ENCODE measurements around the gene ANO2. TPM values are rescaled to one million over a fixed set of nuclear protein-coding genes. Genes with fewer than 3 reads are reported as not detected.

Gene ANO2
- total and polyA plus RNA-seq, 2 experiments from 2014 or later: 2.3 to 4.6 TPM

DNA sequence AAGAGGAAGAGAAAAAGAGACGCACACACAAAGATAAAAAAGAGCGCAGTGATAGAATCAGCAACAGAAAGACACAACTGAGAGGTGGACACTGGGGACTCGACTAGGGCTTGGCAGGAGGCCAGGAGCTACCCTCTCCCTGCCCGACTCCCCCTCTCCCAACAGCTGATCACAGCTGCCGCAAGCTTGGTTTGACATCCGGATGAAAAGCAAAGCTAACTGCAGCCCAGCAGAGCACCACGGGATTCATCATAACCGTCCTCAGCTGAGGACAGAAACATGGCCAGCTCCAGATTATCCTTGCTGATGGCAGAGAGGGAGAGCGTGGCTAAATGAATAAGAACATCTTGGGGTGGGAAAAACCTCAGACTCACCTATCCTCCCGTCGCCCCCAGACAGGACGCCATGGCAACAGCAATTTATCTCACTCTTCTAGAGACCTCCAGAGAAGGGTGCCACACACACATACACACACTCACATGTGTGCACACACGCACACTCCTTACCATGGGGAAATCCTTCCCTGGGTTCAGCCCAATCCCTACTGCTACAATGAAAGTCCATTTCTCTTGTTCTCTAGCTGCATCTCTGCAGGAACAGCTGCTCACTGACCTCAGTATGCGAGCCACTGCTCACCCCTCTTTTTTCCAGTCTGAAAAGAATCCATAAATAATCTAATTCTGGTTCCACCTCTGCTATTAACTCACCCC is 377.9 kb downstream of the ANO2 start:
- Histone ChIP-seq H2AFZ (no peak overlapping the region), H3K36me3 (ENCODE audit: insufficient read depth) (no peaks in the 10 kb centered on the region), H3K4me2 (no peak overlapping the region), H3K4me1 (ENCODE audit: insufficient read depth) (no peaks in the 10 kb centered on the region), H3F3A (replicated peaks; ENCODE audit: low read depth) (no peaks in the 10 kb centered on the region), H4K20me1 (replicated peaks; ENCODE audit: insufficient read depth) (no peaks in the 10 kb centered on the region), H3K4me3 (no peak overlapping the region), H3K27ac (ENCODE audit: low read depth) (no peak overlapping the region), H3K9me2 (ENCODE audit: insufficient read depth) (no peaks in the 10 kb centered on the region), H3K27me3 (ENCODE audit: insufficient read depth) (no peaks in the 10 kb centered on the region), H3K79me2 (replicated peaks; ENCODE audit: insufficient read depth) (no peaks in the 10 kb centered on the region)
- Mint-ChIP-seq H3K4me3 (no peak overlapping the region), H3K36me3 (ENCODE audit: low read depth) (no peaks in the 10 kb centered on the region), H3K9me3 (no peaks in the 10 kb centered on the region), H3K4me1 (no peaks in the 10 kb centered on the region; the same call in 2 of the 3 replicates), H3K27me3 (ENCODE audit: insufficient read depth, low read depth, poor library complexity) (peaks cover 2% of the 10 kb centered on the region), H3K27ac (no peak overlapping the region)
- ATAC-seq (no peak), DNase-seq (ENCODE audit: low spot score) (no peak)
- TF ChIP-seq ZNF331 (CRISPR knock-in tag; IDR thresholded peaks at IDR 0.05; ENCODE audit: low read depth): no peak
- TF ChIP-seq, protein P1, sequence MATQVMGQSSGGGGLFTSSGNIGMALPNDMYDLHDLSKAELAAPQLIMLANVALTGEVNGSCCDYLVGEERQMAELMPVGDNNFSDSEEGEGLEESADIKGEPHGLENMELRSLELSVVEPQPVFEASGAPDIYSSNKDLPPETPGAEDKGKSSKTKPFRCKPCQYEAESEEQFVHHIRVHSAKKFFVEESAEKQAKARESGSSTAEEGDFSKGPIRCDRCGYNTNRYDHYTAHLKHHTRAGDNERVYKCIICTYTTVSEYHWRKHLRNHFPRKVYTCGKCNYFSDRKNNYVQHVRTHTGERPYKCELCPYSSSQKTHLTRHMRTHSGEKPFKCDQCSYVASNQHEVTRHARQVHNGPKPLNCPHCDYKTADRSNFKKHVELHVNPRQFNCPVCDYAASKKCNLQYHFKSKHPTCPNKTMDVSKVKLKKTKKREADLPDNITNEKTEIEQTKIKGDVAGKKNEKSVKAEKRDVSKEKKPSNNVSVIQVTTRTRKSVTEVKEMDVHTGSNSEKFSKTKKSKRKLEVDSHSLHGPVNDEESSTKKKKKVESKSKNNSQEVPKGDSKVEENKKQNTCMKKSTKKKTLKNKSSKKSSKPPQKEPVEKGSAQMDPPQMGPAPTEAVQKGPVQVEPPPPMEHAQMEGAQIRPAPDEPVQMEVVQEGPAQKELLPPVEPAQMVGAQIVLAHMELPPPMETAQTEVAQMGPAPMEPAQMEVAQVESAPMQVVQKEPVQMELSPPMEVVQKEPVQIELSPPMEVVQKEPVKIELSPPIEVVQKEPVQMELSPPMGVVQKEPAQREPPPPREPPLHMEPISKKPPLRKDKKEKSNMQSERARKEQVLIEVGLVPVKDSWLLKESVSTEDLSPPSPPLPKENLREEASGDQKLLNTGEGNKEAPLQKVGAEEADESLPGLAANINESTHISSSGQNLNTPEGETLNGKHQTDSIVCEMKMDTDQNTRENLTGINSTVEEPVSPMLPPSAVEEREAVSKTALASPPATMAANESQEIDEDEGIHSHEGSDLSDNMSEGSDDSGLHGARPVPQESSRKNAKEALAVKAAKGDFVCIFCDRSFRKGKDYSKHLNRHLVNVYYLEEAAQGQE (IDR thresholded peaks at IDR 0.05; ENCODE audit: unreplicated experiment): no peak
- TF ChIP-seq JUNB (IDR thresholded peaks at IDR 0.05; ENCODE audit: unreplicated experiment): no peak
- no peak for TF ChIP-seq STAT1 (IDR thresholded peaks at IDR 0.05; ENCODE audit: unreplicated experiment)
- TF ChIP-seq, protein P2, sequence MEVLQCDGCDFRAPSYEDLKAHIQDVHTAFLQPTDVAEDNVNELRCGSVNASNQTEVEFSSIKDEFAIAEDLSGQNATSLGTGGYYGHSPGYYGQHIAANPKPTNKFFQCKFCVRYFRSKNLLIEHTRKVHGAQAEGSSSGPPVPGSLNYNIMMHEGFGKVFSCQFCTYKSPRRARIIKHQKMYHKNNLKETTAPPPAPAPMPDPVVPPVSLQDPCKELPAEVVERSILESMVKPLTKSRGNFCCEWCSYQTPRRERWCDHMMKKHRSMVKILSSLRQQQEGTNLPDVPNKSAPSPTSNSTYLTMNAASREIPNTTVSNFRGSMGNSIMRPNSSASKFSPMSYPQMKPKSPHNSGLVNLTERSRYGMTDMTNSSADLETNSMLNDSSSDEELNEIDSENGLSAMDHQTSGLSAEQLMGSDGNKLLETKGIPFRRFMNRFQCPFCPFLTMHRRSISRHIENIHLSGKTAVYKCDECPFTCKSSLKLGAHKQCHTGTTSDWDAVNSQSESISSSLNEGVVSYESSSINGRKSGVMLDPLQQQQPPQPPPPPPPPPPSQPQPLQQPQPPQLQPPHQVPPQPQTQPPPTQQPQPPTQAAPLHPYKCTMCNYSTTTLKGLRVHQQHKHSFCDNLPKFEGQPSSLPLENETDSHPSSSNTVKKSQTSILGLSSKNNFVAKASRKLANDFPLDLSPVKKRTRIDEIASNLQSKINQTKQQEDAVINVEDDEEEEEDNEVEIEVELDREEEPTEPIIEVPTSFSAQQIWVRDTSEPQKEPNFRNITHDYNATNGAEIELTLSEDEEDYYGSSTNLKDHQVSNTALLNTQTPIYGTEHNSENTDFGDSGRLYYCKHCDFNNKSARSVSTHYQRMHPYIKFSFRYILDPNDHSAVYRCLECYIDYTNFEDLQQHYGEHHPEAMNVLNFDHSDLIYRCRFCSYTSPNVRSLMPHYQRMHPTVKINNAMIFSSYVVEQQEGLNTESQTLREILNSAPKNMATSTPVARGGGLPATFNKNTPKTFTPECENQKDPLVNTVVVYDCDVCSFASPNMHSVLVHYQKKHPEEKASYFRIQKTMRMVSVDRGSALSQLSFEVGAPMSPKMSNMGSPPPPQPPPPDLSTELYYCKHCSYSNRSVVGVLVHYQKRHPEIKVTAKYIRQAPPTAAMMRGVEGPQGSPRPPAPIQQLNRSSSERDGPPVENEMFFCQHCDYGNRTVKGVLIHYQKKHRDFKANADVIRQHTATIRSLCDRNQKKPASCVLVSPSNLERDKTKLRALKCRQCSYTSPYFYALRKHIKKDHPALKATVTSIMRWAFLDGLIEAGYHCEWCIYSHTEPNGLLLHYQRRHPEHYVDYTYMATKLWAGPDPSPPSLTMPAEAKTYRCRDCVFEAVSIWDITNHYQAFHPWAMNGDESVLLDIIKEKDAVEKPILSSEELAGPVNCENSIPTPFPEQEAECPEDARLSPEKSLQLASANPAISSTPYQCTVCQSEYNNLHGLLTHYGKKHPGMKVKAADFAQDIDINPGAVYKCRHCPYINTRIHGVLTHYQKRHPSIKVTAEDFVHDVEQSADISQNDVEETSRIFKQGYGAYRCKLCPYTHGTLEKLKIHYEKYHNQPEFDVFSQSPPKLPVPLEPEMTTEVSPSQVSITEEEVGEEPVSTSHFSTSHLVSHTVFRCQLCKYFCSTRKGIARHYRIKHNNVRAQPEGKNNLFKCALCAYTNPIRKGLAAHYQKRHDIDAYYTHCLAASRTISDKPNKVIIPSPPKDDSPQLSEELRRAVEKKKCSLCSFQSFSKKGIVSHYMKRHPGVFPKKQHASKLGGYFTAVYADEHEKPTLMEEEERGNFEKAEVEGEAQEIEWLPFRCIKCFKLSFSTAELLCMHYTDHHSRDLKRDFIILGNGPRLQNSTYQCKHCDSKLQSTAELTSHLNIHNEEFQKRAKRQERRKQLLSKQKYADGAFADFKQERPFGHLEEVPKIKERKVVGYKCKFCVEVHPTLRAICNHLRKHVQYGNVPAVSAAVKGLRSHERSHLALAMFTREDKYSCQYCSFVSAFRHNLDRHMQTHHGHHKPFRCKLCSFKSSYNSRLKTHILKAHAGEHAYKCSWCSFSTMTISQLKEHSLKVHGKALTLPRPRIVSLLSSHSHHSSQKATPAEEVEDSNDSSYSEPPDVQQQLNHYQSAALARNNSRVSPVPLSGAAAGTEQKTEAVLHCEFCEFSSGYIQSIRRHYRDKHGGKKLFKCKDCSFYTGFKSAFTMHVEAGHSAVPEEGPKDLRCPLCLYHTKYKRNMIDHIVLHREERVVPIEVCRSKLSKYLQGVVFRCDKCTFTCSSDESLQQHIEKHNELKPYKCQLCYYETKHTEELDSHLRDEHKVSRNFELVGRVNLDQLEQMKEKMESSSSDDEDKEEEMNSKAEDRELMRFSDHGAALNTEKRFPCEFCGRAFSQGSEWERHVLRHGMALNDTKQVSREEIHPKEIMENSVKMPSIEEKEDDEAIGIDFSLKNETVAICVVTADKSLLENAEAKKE (CRISPR knock-in tag; IDR thresholded peaks at IDR 0.05): no peak
- TF ChIP-seq POLR2AphosphoS5 (IDR thresholded peaks at IDR 0.05; ENCODE audit: low read depth): no peak
- no peak for TF ChIP-seq EZH2 (IDR thresholded peaks at IDR 0.05; ENCODE audit: low read depth, unreplicated experiment)

All from GM23338 (cell line).